Measurements from ENCODE around the gene ARGLU1.
A peak's percentile ranks its signal among the peaks of the same experiment; 100 is the strongest.

ARGLU1 gene

GRCh38 chr13:106498158-106498557 is 69.8 kb downstream of the ARGLU1 start:
- no peaks in the 10 kb centered on the region for H3K36me3 ChIP-seq (ENCODE audit: control insufficient read depth, insufficient read depth, low read length)
- no peak overlapping the region for H3K56ac ChIP-seq (ENCODE audit: low read length)
- no peak overlapping the region for H4K5ac ChIP-seq (ENCODE audit: low read length)
- H2BK15ac ChIP-seq (replicated peaks; ENCODE audit: low read depth) = no peak overlapping the region
- H3K4me1 ChIP-seq (ENCODE audit: control insufficient read depth, low read depth, low read length) = peaks cover 2% of the 10 kb centered on the region
- no peak for DNase-seq
- peaks cover 4% of the 10 kb centered on the region for H3K79me1 ChIP-seq (ENCODE audit: low read length)
- no peak overlapping the region for H2BK5ac ChIP-seq (ENCODE audit: low read length)
- no peak overlapping the region for H3K27ac ChIP-seq (ENCODE audit: low read depth, low read length)
- H3K23ac ChIP-seq (ENCODE audit: low read length) = no peak overlapping the region
- H3K4me2 ChIP-seq (ENCODE audit: low read length) = no peak overlapping the region
- no CpG with 5 or more reads among the region's 3 CpGs for WGBS (ENCODE audit: extremely low coverage, insufficient coverage, low lambda C conversion rate)
- no peak overlapping the region for H3K4ac ChIP-seq (ENCODE audit: low read depth, low read length)
- no peak overlapping the region for H2AK5ac ChIP-seq (ENCODE audit: low read length)
- no peak overlapping the region for H2BK120ac ChIP-seq (ENCODE audit: low read depth, low read length)
- peaks cover 5% of the 10 kb centered on the region for H3K79me2 ChIP-seq (ENCODE audit: control insufficient read depth, insufficient read depth, low read length)
- no peaks in the 10 kb centered on the region for H3K27me3 ChIP-seq (ENCODE audit: insufficient read depth, low read length, poor library complexity)
- H3K18ac ChIP-seq (ENCODE audit: low read length) = no peak overlapping the region
- H3K4me3 ChIP-seq (ENCODE audit: low read length) = no peak overlapping the region
- H3K9ac ChIP-seq (ENCODE audit: low read length) = no peak overlapping the region
- no peak overlapping the region for H4K8ac ChIP-seq (ENCODE audit: low read depth, low read length)

- WGBS (ENCODE audit: extremely low coverage, insufficient coverage, low lambda C conversion rate) = no CpG with 5 or more reads among the region's 1 CpG
- H2BK15ac ChIP-seq (replicated peaks; ENCODE audit: low read depth) = no peak overlapping the region
- H3K9ac ChIP-seq (ENCODE audit: low read length) = no peak overlapping the region
- H2AK5ac ChIP-seq (ENCODE audit: low read length) = no peak overlapping the region
- H3K4ac ChIP-seq (ENCODE audit: low read depth, low read length) = no peak overlapping the region
- no peak overlapping the region for H2BK5ac ChIP-seq (ENCODE audit: low read length)
- H3K27ac ChIP-seq (ENCODE audit: low read depth, low read length) = no peak overlapping the region
- no peaks in the 10 kb centered on the region for H3K36me3 ChIP-seq (ENCODE audit: control insufficient read depth, insufficient read depth, low read length)
- H3K27me3 ChIP-seq (ENCODE audit: insufficient read depth, low read length, poor library complexity) = no peaks in the 10 kb centered on the region
- H3K79me1 ChIP-seq (ENCODE audit: low read length) = peaks cover 4% of the 10 kb centered on the region
- H3K56ac ChIP-seq (ENCODE audit: low read length) = no peak overlapping the region
- no peak overlapping the region for H2BK120ac ChIP-seq (ENCODE audit: low read depth, low read length)
- no peak for DNase-seq
- H3K18ac ChIP-seq (ENCODE audit: low read length) = no peak overlapping the region
- peaks cover 2% of the 10 kb centered on the region for H3K4me1 ChIP-seq (ENCODE audit: control insufficient read depth, low read depth, low read length)
- peaks cover 3% of the 10 kb centered on the region for H3K79me2 ChIP-seq (ENCODE audit: control insufficient read depth, insufficient read depth, low read length)
- no peak overlapping the region for H3K4me2 ChIP-seq (ENCODE audit: low read length)
- no peak overlapping the region for H4K8ac ChIP-seq (ENCODE audit: low read depth, low read length)
- H4K5ac ChIP-seq (ENCODE audit: low read length) = no peak overlapping the region
- H3K4me3 ChIP-seq (ENCODE audit: low read length) = no peak overlapping the region
- H3K23ac ChIP-seq (ENCODE audit: low read length) = no peak overlapping the region
Measured at GRCh38 chr13:106497079-106497478, 70.9 kb downstream of the ARGLU1 start.

GRCh38 chr13:106496072-106496997 is 71.6 kb downstream of the ARGLU1 start:
- no peak for DNase-seq
- WGBS (ENCODE audit: extremely low coverage, insufficient coverage, low lambda C conversion rate) = no CpG with 5 or more reads among the region's 6 CpGs
- H3K4me1 ChIP-seq (ENCODE audit: control insufficient read depth, low read depth, low read length) = peaks cover 2% of the 10 kb centered on the region

GRCh38 chr13:106494936-106495335 is 73.0 kb downstream of the ARGLU1 start:
- Histone ChIP-seq H4K5ac (ENCODE audit: low read length) (no peak overlapping the region), H3K79me2 (ENCODE audit: control insufficient read depth, insufficient read depth, low read length) (peaks cover 2% of the 10 kb centered on the region), H3K18ac (ENCODE audit: low read length) (no peak overlapping the region), H3K4me2 (ENCODE audit: low read length) (no peak overlapping the region), H3K4me1 (ENCODE audit: control insufficient read depth, low read depth, low read length) (no peaks in the 10 kb centered on the region), H3K9ac (ENCODE audit: low read length) (no peak overlapping the region), H3K27me3 (ENCODE audit: insufficient read depth, low read length, poor library complexity) (no peaks in the 10 kb centered on the region), H3K79me1 (ENCODE audit: low read length) (peaks cover 4% of the 10 kb centered on the region), H2BK15ac (replicated peaks; ENCODE audit: low read depth) (no peak overlapping the region), H2AK5ac (ENCODE audit: low read length) (no peak overlapping the region), H2BK5ac (ENCODE audit: low read length) (no peak overlapping the region), H4K8ac (ENCODE audit: low read depth, low read length) (no peak overlapping the region), H3K4ac (ENCODE audit: low read depth, low read length) (no peak overlapping the region), H3K27ac (ENCODE audit: low read depth, low read length) (no peak overlapping the region), H3K36me3 (ENCODE audit: control insufficient read depth, insufficient read depth, low read length) (no peaks in the 10 kb centered on the region), H3K23ac (ENCODE audit: low read length) (no peak overlapping the region), H2BK120ac (ENCODE audit: low read depth, low read length) (no peak overlapping the region), H3K56ac (ENCODE audit: low read length) (no peak overlapping the region), H3K4me3 (ENCODE audit: low read length) (no peak overlapping the region)
- DNase-seq = no peak
- WGBS (ENCODE audit: extremely low coverage, insufficient coverage, low lambda C conversion rate) = no CpG with 5 or more reads among the region's 3 CpGs

More at GRCh38 chr13:106496072-106496997, 71.6 kb downstream of the ARGLU1 start:
- Histone ChIP-seq H3K36me3 (ENCODE audit: control insufficient read depth, insufficient read depth, low read length) (no peaks in the 10 kb centered on the region), H3K18ac (ENCODE audit: low read length) (peak overlapping the region; percentile 53), H3K79me2 (ENCODE audit: control insufficient read depth, insufficient read depth, low read length) (peaks cover 3% of the 10 kb centered on the region), H3K27ac (ENCODE audit: low read depth, low read length) (no peak overlapping the region), H3K9ac (ENCODE audit: low read length) (no peak overlapping the region), H3K79me1 (ENCODE audit: low read length) (peaks cover 4% of the 10 kb centered on the region), H2BK120ac (ENCODE audit: low read depth, low read length) (no peak overlapping the region), H3K27me3 (ENCODE audit: insufficient read depth, low read length, poor library complexity) (no peaks in the 10 kb centered on the region), H4K5ac (ENCODE audit: low read length) (no peak overlapping the region), H3K4me3 (ENCODE audit: low read length) (no peak overlapping the region), H3K56ac (ENCODE audit: low read length) (no peak overlapping the region), H2BK15ac (replicated peaks; ENCODE audit: low read depth) (no peak overlapping the region), H3K4ac (ENCODE audit: low read depth, low read length) (no peak overlapping the region), H3K4me2 (ENCODE audit: low read length) (no peak overlapping the region), H4K8ac (ENCODE audit: low read depth, low read length) (no peak overlapping the region), H3K23ac (ENCODE audit: low read length) (no peak overlapping the region), H2AK5ac (ENCODE audit: low read length) (no peak overlapping the region), H2BK5ac (ENCODE audit: low read length) (no peak overlapping the region)

GRCh38 chr13:106494506-106494905 is 73.4 kb downstream of the ARGLU1 start:
- Histone ChIP-seq H3K4me1 (ENCODE audit: control insufficient read depth, low read depth, low read length) (no peaks in the 10 kb centered on the region), H3K4me3 (ENCODE audit: low read length) (no peak overlapping the region), H3K56ac (ENCODE audit: low read length) (no peak overlapping the region), H3K4me2 (ENCODE audit: low read length) (no peak overlapping the region), H2BK15ac (replicated peaks; ENCODE audit: low read depth) (no peak overlapping the region), H3K79me1 (ENCODE audit: low read length) (peaks cover 4% of the 10 kb centered on the region), H4K8ac (ENCODE audit: low read depth, low read length) (no peak overlapping the region), H2BK120ac (ENCODE audit: low read depth, low read length) (no peak overlapping the region), H3K18ac (ENCODE audit: low read length) (no peak overlapping the region), H4K5ac (ENCODE audit: low read length) (no peak overlapping the region), H3K4ac (ENCODE audit: low read depth, low read length) (no peak overlapping the region), H3K27ac (ENCODE audit: low read depth, low read length) (no peak overlapping the region), H3K36me3 (ENCODE audit: control insufficient read depth, insufficient read depth, low read length) (no peaks in the 10 kb centered on the region), H2BK5ac (ENCODE audit: low read length) (no peak overlapping the region), H2AK5ac (ENCODE audit: low read length) (no peak overlapping the region), H3K9ac (ENCODE audit: low read length) (no peak overlapping the region), H3K23ac (ENCODE audit: low read length) (no peak overlapping the region), H3K79me2 (ENCODE audit: control insufficient read depth, insufficient read depth, low read length) (peaks cover 2% of the 10 kb centered on the region), H3K27me3 (ENCODE audit: insufficient read depth, low read length, poor library complexity) (no peaks in the 10 kb centered on the region)
- no peak for DNase-seq

All from mesendoderm (in vitro differentiated cells).